OCI-LY1 (cell line): ENCODE measurements around the gene TST.

ENCODE experiments used
- H2AFZ ChIP-seq: fragments of 200-600 bp; sonication (generic), shearing (Covaris generic); 2 replicates; pipeline ENCODE4 v1.6.0; 2014; ENCODE audit warnings: antibody characterized with exemption, mild to moderate bottlenecking, low read length
- H3F3A ChIP-seq: fragments of 200-600 bp; sonication (generic), shearing (Covaris generic); 2 replicates; pipeline ENCODE4 v1.6.0; 2014; ENCODE audit warnings: mild to moderate bottlenecking, antibody characterized with exemption, low read length, moderate library complexity; ENCODE audit not compliant: insufficient read depth
- H3K27ac ChIP-seq: fragments of 200-600 bp; sonication (generic); 2 replicates; pipeline ENCODE4 v1.5.1; 2014; ENCODE audit warnings: low read length, mixed run types, mild to moderate bottlenecking, low read depth; ENCODE audit not compliant: poor library complexity, severe bottlenecking
- H3K27me3 ChIP-seq: fragments of 200-600 bp; sonication (generic); 2 replicates; pipeline ENCODE4 v1.6.0; 2014; ENCODE audit warnings: antibody characterized with exemption, mild to moderate bottlenecking, low read length, moderate library complexity; ENCODE audit not compliant: insufficient read depth
- H3K36me3 ChIP-seq: fragments of 200-600 bp; sonication (generic); 2 replicates; pipeline ENCODE4 v1.6.1; 2014; ENCODE audit warnings: mild to moderate bottlenecking, antibody characterized with exemption, low read length, moderate library complexity, mixed read lengths; ENCODE audit not compliant: insufficient read depth
- H3K4me1 ChIP-seq: fragments of 200-600 bp; sonication (generic); 2 replicates; pipeline ENCODE4 v1.5.1; 2014; ENCODE audit warnings: mild to moderate bottlenecking, low read length, moderate library complexity; ENCODE audit not compliant: insufficient read depth, severe bottlenecking
- H3K4me2 ChIP-seq: fragments of 200-600 bp; sonication (generic), shearing (Covaris generic); 2 replicates; pipeline ENCODE4 v1.6.1; 2014; ENCODE audit warnings: low read length
- H3K4me3 ChIP-seq: fragments of 200-600 bp; sonication (generic); 2 replicates; pipeline ENCODE4 v1.5.1; 2014; ENCODE audit warnings: low read length, low read depth, mild to moderate bottlenecking, mixed read lengths; ENCODE audit not compliant: poor library complexity, severe bottlenecking
- H3K79me2 ChIP-seq: fragments of 200-600 bp; shearing (Covaris generic); 2 replicates; pipeline ENCODE4 v1.6.1; 2016; ENCODE audit warnings: mixed run types, low read length, mixed read lengths; ENCODE audit not compliant: insufficient read depth
- H3K9ac ChIP-seq: fragments of 200-600 bp; sonication (generic), shearing (Covaris generic); 2 replicates; pipeline ENCODE4 v1.6.1; 2014; ENCODE audit warnings: mild to moderate bottlenecking, low read length, mixed read lengths
- H3K9me2 ChIP-seq: fragments of 200-600 bp; sonication (generic), shearing (Covaris generic); 2 replicates; pipeline ENCODE4 v1.6.1; 2014; ENCODE audit warnings: low read depth, mild to moderate bottlenecking, low read length, mixed read lengths
- H3K9me3 ChIP-seq: fragments of 200-600 bp; shearing (Covaris generic); 2 replicates; pipeline ENCODE4 v1.6.1; 2014; ENCODE audit warnings: low read length, mixed read lengths
- H4K20me1 ChIP-seq: fragments of 200-600 bp; sonication (generic), shearing (Covaris generic); 2 replicates; pipeline ENCODE4 v1.6.0; 2016; ENCODE audit warnings: mild to moderate bottlenecking, low read length; ENCODE audit not compliant: insufficient read depth
- CTCF ChIP-seq: fragments of 200-600 bp; sonication (generic), shearing (Covaris generic); IDR thresholded peaks from 2 replicates; pipeline ENCODE4 v1.5.1; 2017; ENCODE audit warnings: mild to moderate bottlenecking, antibody characterized with exemption, low read length, moderate library complexity, mixed read lengths
- EZH2 ChIP-seq: fragments of 200-600 bp; sonication (generic), shearing (Covaris generic); IDR thresholded peaks from 2 replicates; pipeline ENCODE4 v1.8.0; 2017; ENCODE audit warnings: borderline replicate concordance, mixed run types, mild to moderate bottlenecking, antibody characterized with exemption, low read length, moderate library complexity, mixed read lengths

TST gene

GRCh38 chr22:37018086-37018814 is 997 bp downstream of the TST start:
- Histone ChIP-seq H3K4me1 (no peaks in the 10 kb centered on the region), H3K9ac (no peak overlapping the region), H3K27me3 (no peaks in the 10 kb centered on the region), H3K4me3 (no peak overlapping the region), H3K9me3 (no peaks in the 10 kb centered on the region), H2AFZ (no peak overlapping the region), H3K36me3 (no peaks in the 10 kb centered on the region), H3K27ac (no peak overlapping the region), H3F3A (no peaks in the 10 kb centered on the region), H3K4me2 (peak overlapping the region; percentile 58; the same call in 1 of the 2 replicates), H4K20me1 (no peaks in the 10 kb centered on the region), H3K9me2 (no peaks in the 10 kb centered on the region), H3K79me2 (no peaks in the 10 kb centered on the region)
- TF ChIP-seq CTCF (no peak), EZH2 (no peak)

GRCh38 chr22:37017356-37017755 is 1.9 kb downstream of the TST start:
- Histone ChIP-seq H3K4me2 (no peak overlapping the region), H3K9me2 (no peaks in the 10 kb centered on the region), H3F3A (no peaks in the 10 kb centered on the region), H3K9ac (no peak overlapping the region), H3K79me2 (no peaks in the 10 kb centered on the region), H3K4me3 (no peak overlapping the region), H3K27me3 (no peaks in the 10 kb centered on the region), H2AFZ (no peak overlapping the region), H3K36me3 (no peaks in the 10 kb centered on the region), H4K20me1 (no peaks in the 10 kb centered on the region), H3K9me3 (no peaks in the 10 kb centered on the region), H3K4me1 (no peaks in the 10 kb centered on the region), H3K27ac (no peak overlapping the region)
- no peak for TF ChIP-seq EZH2
- TF ChIP-seq CTCF, result no peak

GRCh38 chr22:37016134-37016910 is 2.9 kb downstream of the TST start:
- Histone ChIP-seq H4K20me1 (no peaks in the 10 kb centered on the region), H3K9me3 (no peaks in the 10 kb centered on the region), H3K4me2 (no peak overlapping the region), H3K9ac (no peak overlapping the region), H3K27me3 (no peaks in the 10 kb centered on the region), H3K4me3 (no peak overlapping the region), H3K79me2 (no peaks in the 10 kb centered on the region), H2AFZ (no peak overlapping the region), H3K36me3 (no peaks in the 10 kb centered on the region), H3K4me1 (no peaks in the 10 kb centered on the region), H3F3A (no peaks in the 10 kb centered on the region), H3K27ac (no peak overlapping the region), H3K9me2 (no peaks in the 10 kb centered on the region)
- no peak for TF ChIP-seq EZH2
- TF ChIP-seq CTCF, result no peak
